ENCODE measurements around the gene TACC2.

TACC2 gene

GRCh38 chr10:122281751-122282150 is 292.8 kb downstream of the TACC2 start:
- H3K4me3 ChIP-seq (ENCODE audit: low read depth, low read length), result no peak overlapping the region
- no peak for DNase-seq (ENCODE audit: low read depth)

GRCh38 chr10:122282253-122282671 is 293.3 kb downstream of the TACC2 start:
- no peak for DNase-seq (ENCODE audit: low read depth)
- TF ChIP-seq CTCF (IDR thresholded peaks at IDR 0.05; ENCODE audit: control insufficient read depth, extremely low read depth, insufficient read depth), result no peak
- no peak overlapping the region for H3K4me3 ChIP-seq (ENCODE audit: low read depth, low read length)

More at GRCh38 chr10:122281751-122282150, 292.8 kb downstream of the TACC2 start:
- TF ChIP-seq CTCF (IDR thresholded peaks at IDR 0.05; ENCODE audit: control insufficient read depth, extremely low read depth, insufficient read depth), result no peak

- no peak overlapping the region for H3K4me3 ChIP-seq (ENCODE audit: low read depth, low read length)
- no peak for TF ChIP-seq CTCF (IDR thresholded peaks at IDR 0.05; ENCODE audit: control insufficient read depth, extremely low read depth, insufficient read depth)
- DNase-seq (ENCODE audit: low read depth), result no peak
Measured at GRCh38 chr10:122282909-122283308, 293.9 kb downstream of the TACC2 start.

GRCh38 chr10:122285506-122286444 is 296.8 kb downstream of the TACC2 start:
- DNase-seq (ENCODE audit: low read depth), result no peak
- no peak for TF ChIP-seq CTCF (IDR thresholded peaks at IDR 0.05; ENCODE audit: control insufficient read depth, extremely low read depth, insufficient read depth)
- H3K4me3 ChIP-seq (ENCODE audit: low read depth, low read length), result no peak overlapping the region

GRCh38 chr10:122286867-122287266 is 297.9 kb downstream of the TACC2 start:
- DNase-seq (ENCODE audit: low read depth), result no peak

GRCh38 chr10:122287570-122287969 is 298.6 kb downstream of the TACC2 start:
- TF ChIP-seq CTCF (IDR thresholded peaks at IDR 0.05; ENCODE audit: control insufficient read depth, extremely low read depth, insufficient read depth), result no peak
- no peak overlapping the region for H3K4me3 ChIP-seq (ENCODE audit: low read depth, low read length)
- no peak for DNase-seq (ENCODE audit: low read depth)

More at GRCh38 chr10:122286867-122287266, 297.9 kb downstream of the TACC2 start:
- H3K4me3 ChIP-seq (ENCODE audit: low read depth, low read length), result no peak overlapping the region
- no peak for TF ChIP-seq CTCF (IDR thresholded peaks at IDR 0.05; ENCODE audit: control insufficient read depth, extremely low read depth, insufficient read depth)

All from LNCaP clone FGC (cell line).